T-helper 2 cell treated with Interferon-gamma antibody and Interleukin-4, amounts not matched to agents 100 ng/mL and 5 ng/mL, for 36 hours (primary cell): Measurements from ENCODE around the gene SAP30BP. TPM values are rescaled to one million over a fixed set of nuclear protein-coding genes. Genes with fewer than 3 reads are reported as not detected.

Source experiments
- intact Hi-C: fragments of 100-400 bp; cut with micrococcal nuclease; formaldehyde crosslinking; loops from one replicate; pipeline ENCODE4 v1.15.1; 2023
- total RNA-seq: library from RNA; stranded (reverse); gene quantifications from 2 replicates; pipeline ENCODE4 v1.2.3, GENCODE V29; 2022

Gene SAP30BP
- total RNA-seq, 1 donor from 2014 or later, result 93.6 TPM

GRCh38 chr17:75646638-75646992 lies 20.5 kb upstream of the SAP30BP start:
- intact Hi-C loops, result no loop called here

- intact Hi-C loops, result no loop called here
Observed at GRCh38 chr17:75647061-75647460, 20.1 kb upstream of the SAP30BP start.

GRCh38 chr17:75647921-75648320 lies 19.2 kb upstream of the SAP30BP start:
- intact Hi-C loops, result no loop called here

- intact Hi-C loops, result no loop called here
Observed at GRCh38 chr17:75649687-75650086, 17.5 kb upstream of the SAP30BP start.

GRCh38 chr17:75650874-75651273 lies 16.3 kb upstream of the SAP30BP start:
- intact Hi-C loops, result no loop called here

GRCh38 chr17:75652341-75652740 lies 14.8 kb upstream of the SAP30BP start:
- intact Hi-C loops, result no loop called here

GRCh38 chr17:75652934-75653549 lies 14.1 kb upstream of the SAP30BP start:
- intact Hi-C loops, result no loop called here

GRCh38 chr17:75654176-75654575 lies 13.0 kb upstream of the SAP30BP start:
- intact Hi-C loops, result no loop called here

- intact Hi-C loops, result no loop called here
Observed at GRCh38 chr17:75658237-75658636, 8.9 kb upstream of the SAP30BP start.

- intact Hi-C loops, result no loop called here
Observed at GRCh38 chr17:75661531-75661930, 5.6 kb upstream of the SAP30BP start.

GRCh38 chr17:75662511-75662910 lies 4.6 kb upstream of the SAP30BP start:
- intact Hi-C loops, result no loop called here

- intact Hi-C loops, result no loop called here
Observed at GRCh38 chr17:75664099-75664549, 3.0 kb upstream of the SAP30BP start.

- intact Hi-C loops, result loop anchor here (5.0 kb wide), 2 partner anchors 191 to 379 kb away; partner anchors contain the start of genes SLC25A19 and WBP2
Observed at GRCh38 chr17:75665981-75666380, 1.2 kb upstream of the SAP30BP start.

GRCh38 chr17:75667825-75668224 lies 687 bp downstream of the SAP30BP start:
- intact Hi-C loops, result loop anchor here (1.0 to 5.0 kb wide), 4 partner anchors 35 to 381 kb away; partner anchors contain the start of genes SLC25A19, SMIM5, TSEN54 and WBP2

- intact Hi-C loops, result loop anchor here (5.0 kb wide), 2 partner anchors 189 to 381 kb away; partner anchors contain the start of genes SLC25A19 and WBP2
Observed at GRCh38 chr17:75668489-75668888, 1.4 kb downstream of the SAP30BP start.

- intact Hi-C loops, result no loop called here
Observed at GRCh38 chr17:75670868-75671267, 3.7 kb downstream of the SAP30BP start.

GRCh38 chr17:75672011-75672410 lies 4.9 kb downstream of the SAP30BP start:
- intact Hi-C loops, result no loop called here

- intact Hi-C loops, result no loop called here
Observed at GRCh38 chr17:75673487-75673886, 6.3 kb downstream of the SAP30BP start.

- intact Hi-C loops, result no loop called here
Observed at GRCh38 chr17:75676461-75676860, 9.3 kb downstream of the SAP30BP start.

GRCh38 chr17:75679706-75680211 lies 12.6 kb downstream of the SAP30BP start:
- intact Hi-C loops, result no loop called here

- intact Hi-C loops, result no loop called here
Observed at GRCh38 chr17:75680431-75680830, 13.3 kb downstream of the SAP30BP start.

- intact Hi-C loops, result no loop called here
Observed at GRCh38 chr17:75681289-75681688, 14.2 kb downstream of the SAP30BP start.

GRCh38 chr17:75683583-75683982 lies 16.4 kb downstream of the SAP30BP start:
- intact Hi-C loops, result no loop called here
